GM19099 (cell line): ENCODE data around the gene COL27A1.

Experiments
- POLR2A ChIP-seq: IDR thresholded peaks from 3 replicates; pipeline ENCODE4 v1.6.1; 2011; ENCODE audit warnings: low read depth; ENCODE audit not compliant: insufficient read length; ENCODE audit errors: extremely low read depth

Gene COL27A1

GRCh38 chr9:114273461-114273881 lies 118.1 kb downstream of the COL27A1 start:
- no peak for TF ChIP-seq POLR2A

GRCh38 chr9:114274217-114274616 lies 118.9 kb downstream of the COL27A1 start:
- no peak for TF ChIP-seq POLR2A

GRCh38 chr9:114275246-114276004 lies 120.1 kb downstream of the COL27A1 start:
- TF ChIP-seq POLR2A, result no peak

GRCh38 chr9:114276908-114277821 lies 121.8 kb downstream of the COL27A1 start:
- no peak for TF ChIP-seq POLR2A

GRCh38 chr9:114278356-114278755 lies 123.0 kb downstream of the COL27A1 start:
- TF ChIP-seq POLR2A, result no peak

- no peak for TF ChIP-seq POLR2A
These were observed 123.7 kb downstream of the COL27A1 start for GRCh38 chr9:114278881-114279570.

GRCh38 chr9:114279693-114280092 lies 124.4 kb downstream of the COL27A1 start:
- TF ChIP-seq POLR2A, result no peak

GRCh38 chr9:114280636-114281472 lies 125.5 kb downstream of the COL27A1 start:
- no peak for TF ChIP-seq POLR2A

- no peak for TF ChIP-seq POLR2A
These were observed 126.3 kb downstream of the COL27A1 start for GRCh38 chr9:114281473-114282103.

- TF ChIP-seq POLR2A, result no peak
These were observed 126.8 kb downstream of the COL27A1 start for GRCh38 chr9:114282104-114282485.

GRCh38 chr9:114282507-114282906 lies 127.2 kb downstream of the COL27A1 start:
- TF ChIP-seq POLR2A, result no peak

GRCh38 chr9:114282926-114283325 lies 127.6 kb downstream of the COL27A1 start:
- TF ChIP-seq POLR2A, result no peak

GRCh38 chr9:114283551-114284111 lies 128.3 kb downstream of the COL27A1 start:
- TF ChIP-seq POLR2A, result no peak
